NB4 (cell line): Measurements from ENCODE around the gene ZIC5.

Experiments
- MYC ChIP-seq: IDR thresholded peaks from 2 replicates; pipeline ENCODE4 v1.6.1; 2011; ENCODE audit warnings: low read depth, low read length
- TF ChIP-seq, protein P1 (sequence below): IDR thresholded peaks from one replicate; pipeline ENCODE4 v1.5.1; 2012; ENCODE audit warnings: low read depth, low read length

DNA sequence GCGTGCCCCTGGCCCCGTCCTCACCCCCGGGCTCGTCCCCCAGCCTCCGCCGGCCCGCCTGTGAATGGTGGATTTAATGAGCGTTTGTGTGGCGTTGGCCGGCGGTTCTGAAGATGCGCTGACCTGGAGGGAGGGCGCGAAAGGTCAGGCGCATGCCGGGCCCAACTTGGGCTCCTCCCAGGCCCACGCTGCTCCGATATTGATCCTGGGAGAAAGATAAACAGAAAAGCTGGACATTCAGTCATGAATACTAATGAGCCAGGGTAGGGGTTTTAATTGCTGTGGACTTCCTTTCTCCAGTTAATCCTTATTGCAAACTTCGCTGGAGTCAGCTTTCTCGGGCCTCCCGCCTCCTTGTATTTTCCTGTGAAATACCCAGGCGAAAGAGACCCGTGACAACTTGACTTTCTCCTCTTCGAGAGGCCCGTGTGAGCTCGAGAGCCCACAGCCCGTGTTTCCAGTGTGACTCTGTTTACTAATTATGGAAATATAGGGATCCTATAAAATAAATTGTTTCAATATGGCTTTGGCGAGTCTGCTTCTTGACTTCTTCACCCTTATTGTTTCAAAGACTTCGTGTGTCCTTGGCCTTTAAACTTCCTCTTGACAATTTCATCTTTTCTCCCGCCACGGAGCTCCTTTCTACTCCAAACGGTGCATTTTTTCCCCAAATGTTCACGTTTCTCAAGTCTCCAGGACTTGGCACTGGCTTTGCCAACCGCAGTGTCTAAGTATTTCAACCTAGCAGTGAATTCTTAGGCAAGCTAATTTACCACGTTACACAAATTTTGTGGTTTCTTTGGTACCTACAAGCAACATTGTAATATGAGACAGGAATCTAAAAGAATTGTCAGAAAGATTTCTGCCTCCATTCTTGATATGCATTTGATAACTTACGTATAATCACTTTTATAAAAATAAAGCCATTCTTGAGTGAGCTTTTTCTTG, 20.5 kb upstream of the ZIC5 start:
- TF ChIP-seq, protein P1, sequence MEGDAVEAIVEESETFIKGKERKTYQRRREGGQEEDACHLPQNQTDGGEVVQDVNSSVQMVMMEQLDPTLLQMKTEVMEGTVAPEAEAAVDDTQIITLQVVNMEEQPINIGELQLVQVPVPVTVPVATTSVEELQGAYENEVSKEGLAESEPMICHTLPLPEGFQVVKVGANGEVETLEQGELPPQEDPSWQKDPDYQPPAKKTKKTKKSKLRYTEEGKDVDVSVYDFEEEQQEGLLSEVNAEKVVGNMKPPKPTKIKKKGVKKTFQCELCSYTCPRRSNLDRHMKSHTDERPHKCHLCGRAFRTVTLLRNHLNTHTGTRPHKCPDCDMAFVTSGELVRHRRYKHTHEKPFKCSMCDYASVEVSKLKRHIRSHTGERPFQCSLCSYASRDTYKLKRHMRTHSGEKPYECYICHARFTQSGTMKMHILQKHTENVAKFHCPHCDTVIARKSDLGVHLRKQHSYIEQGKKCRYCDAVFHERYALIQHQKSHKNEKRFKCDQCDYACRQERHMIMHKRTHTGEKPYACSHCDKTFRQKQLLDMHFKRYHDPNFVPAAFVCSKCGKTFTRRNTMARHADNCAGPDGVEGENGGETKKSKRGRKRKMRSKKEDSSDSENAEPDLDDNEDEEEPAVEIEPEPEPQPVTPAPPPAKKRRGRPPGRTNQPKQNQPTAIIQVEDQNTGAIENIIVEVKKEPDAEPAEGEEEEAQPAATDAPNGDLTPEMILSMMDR: no peak
- no peak for TF ChIP-seq MYC
